Muscle layer of colon (tissue), 2 donors: Measurements from ENCODE around the gene ZNF804A.

Experiments
- H3K27ac ChIP-seq: one replicate; pipeline ENCODE4 v1.7.0; 2013; ENCODE audit warnings: low read depth, mild to moderate bottlenecking, low read length, moderate library complexity
- H3K27me3 ChIP-seq, 2 donors: one replicate each; pipeline ENCODE4 v1.7.0; 2013; ENCODE audit warnings: low read length in 2 of 2, mild to moderate bottlenecking in 2 of 2; ENCODE audit not compliant: insufficient read depth in 2 of 2, control insufficient read depth in 1 of 2
- H3K36me3 ChIP-seq: one replicate; pipeline ENCODE4 v1.7.0; 2013; ENCODE audit warnings: mild to moderate bottlenecking, low read length; ENCODE audit not compliant: insufficient read depth
- H3K4me1 ChIP-seq: one replicate; pipeline ENCODE4 v1.7.0; 2013; ENCODE audit warnings: mild to moderate bottlenecking, low read length; ENCODE audit not compliant: insufficient read depth
- H3K4me3 ChIP-seq, 2 donors: one replicate each; pipeline ENCODE4 v1.7.0; 2013; ENCODE audit warnings: low read length in 2 of 2, low read depth in 1 of 2, mild to moderate bottlenecking in 1 of 2, moderate library complexity in 1 of 2
- H3K9ac ChIP-seq: one replicate; pipeline ENCODE4 v1.7.0; 2013; ENCODE audit warnings: low read length
- H3K9me3 ChIP-seq: one replicate; pipeline ENCODE4 v1.7.0; 2013; ENCODE audit warnings: mild to moderate bottlenecking, low read length
- donor health status: abdominal sarcoma.
- donor health status: Adenocarcinoma of cecum.

Gene ZNF804A

DNA sequence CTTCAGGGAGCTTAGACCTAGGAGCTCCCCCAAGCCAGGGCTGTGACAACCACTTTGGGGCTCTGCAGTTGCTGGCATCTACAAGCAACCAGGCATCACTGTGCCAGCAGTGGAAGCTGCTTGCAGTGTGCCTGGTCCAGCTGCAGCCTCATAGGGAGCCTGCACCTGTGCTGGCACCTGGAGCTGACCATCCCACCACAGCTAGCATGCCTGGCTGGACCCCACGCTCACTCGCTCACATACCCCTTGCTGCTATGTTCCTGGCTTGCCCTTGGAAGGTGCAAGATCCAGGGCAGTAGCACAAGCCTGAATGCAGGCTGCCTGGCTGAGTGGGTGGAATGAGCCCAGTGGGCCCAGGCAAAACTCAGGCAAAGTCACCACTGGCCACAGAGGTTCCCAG lies 82.5 kb downstream of the ZNF804A start:
- Histone ChIP-seq H3K36me3 (no peaks in the 10 kb centered on the region), H3K9ac (no peak overlapping the region), H3K4me1 (no peaks in the 10 kb centered on the region), H3K27me3 (no peaks in the 10 kb centered on the region), H3K9me3 (no peaks in the 10 kb centered on the region), H3K27ac (no peak overlapping the region), H3K4me3 (no peak overlapping the region)

DNA sequence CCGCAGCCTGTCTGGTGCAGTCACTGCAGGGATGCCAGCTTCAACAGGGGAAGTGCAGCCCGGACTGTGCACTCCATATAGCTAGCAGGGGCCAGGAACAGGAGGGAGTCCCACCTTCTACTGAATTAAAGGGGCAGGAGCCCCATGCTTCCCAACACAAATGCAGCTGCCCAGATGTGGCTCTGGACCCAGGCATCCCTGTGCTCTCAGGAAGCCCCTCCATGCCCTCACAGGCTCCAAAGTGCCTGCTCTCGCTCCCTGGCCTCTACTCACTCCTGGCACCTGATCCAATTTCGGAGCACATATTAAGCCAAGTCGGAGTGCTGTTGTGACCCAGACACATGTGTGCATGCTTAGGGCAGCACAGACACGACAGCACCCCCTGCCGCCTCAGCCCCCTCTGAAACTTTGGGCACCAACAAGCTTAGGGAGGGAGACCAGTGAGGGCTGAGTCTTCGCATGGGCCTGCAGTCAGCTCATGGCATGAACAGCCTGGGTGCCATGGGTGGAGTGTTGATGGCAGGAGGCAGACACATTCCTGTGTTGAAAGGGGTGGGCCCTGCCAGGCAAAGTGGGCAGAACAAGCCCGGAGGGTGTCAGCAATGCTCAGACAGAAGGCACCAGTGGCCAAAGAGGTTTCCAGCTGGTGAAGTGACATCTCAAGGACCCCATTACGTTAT lies 83.5 kb downstream of the ZNF804A start:
- Histone ChIP-seq H3K27me3 (no peaks in the 10 kb centered on the region), H3K9ac (no peak overlapping the region), H3K4me1 (no peaks in the 10 kb centered on the region), H3K36me3 (no peaks in the 10 kb centered on the region), H3K27ac (no peak overlapping the region), H3K9me3 (no peaks in the 10 kb centered on the region), H3K4me3 (no peak overlapping the region)

GRCh38 chr2:184683911-184684310 lies 85.6 kb downstream of the ZNF804A start:
- H3K4me1 ChIP-seq, result no peaks in the 10 kb centered on the region
- H3K36me3 ChIP-seq, result no peaks in the 10 kb centered on the region
- no peaks in the 10 kb centered on the region for H3K27me3 ChIP-seq
- no peak overlapping the region for H3K27ac ChIP-seq
- no peak overlapping the region for H3K9ac ChIP-seq
- no peaks in the 10 kb centered on the region for H3K9me3 ChIP-seq
- no peak overlapping the region for H3K4me3 ChIP-seq

DNA sequence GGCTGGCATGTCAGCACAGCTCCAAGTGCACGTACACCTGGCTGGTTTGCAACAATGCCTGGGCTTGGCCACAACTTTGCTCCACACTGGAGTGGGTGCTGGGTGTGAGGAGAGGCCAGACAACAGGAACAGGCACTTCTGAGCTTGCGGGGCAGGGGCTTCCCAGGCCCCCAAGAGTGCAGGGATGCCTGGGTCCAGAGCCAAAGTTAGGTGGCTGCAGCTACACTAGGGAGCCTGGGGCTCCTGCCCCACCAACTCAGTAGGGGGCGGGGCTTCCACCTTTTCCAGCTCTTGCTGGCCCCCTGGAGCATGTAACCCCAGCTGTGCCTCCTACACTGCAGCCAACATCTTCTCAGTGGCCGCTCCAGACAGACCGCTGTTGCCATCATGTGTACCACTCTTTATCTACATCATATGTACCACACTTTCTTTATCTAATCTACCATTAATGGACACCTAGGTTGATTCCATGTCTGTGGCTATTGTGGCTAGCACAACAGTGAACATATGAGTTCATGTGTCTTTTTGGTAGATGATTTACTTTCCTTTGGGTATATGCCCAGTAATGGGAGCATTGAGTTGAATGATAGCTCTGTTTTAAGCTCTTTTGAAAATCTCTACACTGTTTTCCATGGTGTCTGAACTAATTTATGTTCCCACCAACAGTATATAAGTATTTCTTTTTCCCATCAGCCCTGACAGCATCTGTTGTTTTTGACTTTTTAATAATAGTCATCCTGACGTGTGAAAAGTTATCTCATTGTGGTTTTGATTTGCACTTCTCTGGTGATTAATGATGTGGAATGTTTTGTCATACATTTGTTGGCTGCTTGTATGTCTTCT lies 87.9 kb downstream of the ZNF804A start:
- H3K9ac ChIP-seq, result no peak overlapping the region

GRCh38 chr2:184689638-184690037 lies 91.3 kb downstream of the ZNF804A start:
- no peak overlapping the region for H3K4me3 ChIP-seq
- H3K27me3 ChIP-seq, result no peaks in the 10 kb centered on the region
- H3K4me1 ChIP-seq, result no peaks in the 10 kb centered on the region
- H3K27ac ChIP-seq, result no peak overlapping the region
- H3K9ac ChIP-seq, result no peak overlapping the region
- H3K36me3 ChIP-seq, result no peaks in the 10 kb centered on the region
- H3K9me3 ChIP-seq, result no peaks in the 10 kb centered on the region

More for the DNA sequence above, 87.9 kb downstream of the ZNF804A start:
- no peak overlapping the region for H3K27ac ChIP-seq
- H3K27me3 ChIP-seq, result no peaks in the 10 kb centered on the region
- no peak overlapping the region for H3K4me3 ChIP-seq
- H3K4me1 ChIP-seq, result no peaks in the 10 kb centered on the region
- no peaks in the 10 kb centered on the region for H3K36me3 ChIP-seq
- no peaks in the 10 kb centered on the region for H3K9me3 ChIP-seq

- Histone ChIP-seq H3K4me3 (no peak overlapping the region), H3K9me3 (no peaks in the 10 kb centered on the region), H3K9ac (no peak overlapping the region), H3K27ac (no peak overlapping the region), H3K36me3 (no peaks in the 10 kb centered on the region), H3K4me1 (no peaks in the 10 kb centered on the region), H3K27me3 (no peaks in the 10 kb centered on the region)
Measured at GRCh38 chr2:184692141-184692734, 93.9 kb downstream of the ZNF804A start.

- Histone ChIP-seq H3K4me1 (no peaks in the 10 kb centered on the region), H3K9me3 (no peaks in the 10 kb centered on the region), H3K36me3 (no peaks in the 10 kb centered on the region), H3K9ac (no peak overlapping the region), H3K4me3 (no peak overlapping the region), H3K27me3 (no peaks in the 10 kb centered on the region), H3K27ac (no peak overlapping the region)
Measured at GRCh38 chr2:184696644-184697043, 98.3 kb downstream of the ZNF804A start.

DNA sequence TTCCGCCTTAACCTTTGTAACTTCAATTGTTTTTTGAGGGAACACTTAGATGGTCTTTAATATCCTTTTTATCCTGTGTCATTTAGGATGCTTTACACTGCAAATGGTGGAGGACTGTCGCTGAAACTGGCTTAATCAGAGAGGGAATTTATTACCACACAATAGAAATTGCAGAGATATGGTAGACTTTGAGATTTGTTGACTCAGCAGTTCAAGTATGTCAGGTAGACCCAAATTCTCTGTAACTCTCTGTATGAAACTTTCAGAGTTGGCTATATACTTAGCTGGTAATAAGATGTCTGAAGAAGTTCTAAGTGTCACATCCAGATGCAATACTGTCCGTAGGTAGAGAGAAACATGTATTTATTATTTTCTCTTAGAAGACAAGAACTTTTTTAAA lies 100.1 kb downstream of the ZNF804A start:
- Histone ChIP-seq H3K27ac (no peak overlapping the region), H3K9me3 (no peaks in the 10 kb centered on the region), H3K9ac (no peak overlapping the region), H3K4me1 (no peaks in the 10 kb centered on the region), H3K4me3 (no peak overlapping the region), H3K27me3 (no peaks in the 10 kb centered on the region), H3K36me3 (no peaks in the 10 kb centered on the region)

- no peak overlapping the region for H3K4me3 ChIP-seq
- no peaks in the 10 kb centered on the region for H3K9me3 ChIP-seq
- H3K27ac ChIP-seq, result no peak overlapping the region
- no peak overlapping the region for H3K9ac ChIP-seq
- H3K36me3 ChIP-seq, result no peaks in the 10 kb centered on the region
- no peaks in the 10 kb centered on the region for H3K4me1 ChIP-seq
- H3K27me3 ChIP-seq, result no peaks in the 10 kb centered on the region
Measured at GRCh38 chr2:184721881-184722280, 123.6 kb downstream of the ZNF804A start.

DNA sequence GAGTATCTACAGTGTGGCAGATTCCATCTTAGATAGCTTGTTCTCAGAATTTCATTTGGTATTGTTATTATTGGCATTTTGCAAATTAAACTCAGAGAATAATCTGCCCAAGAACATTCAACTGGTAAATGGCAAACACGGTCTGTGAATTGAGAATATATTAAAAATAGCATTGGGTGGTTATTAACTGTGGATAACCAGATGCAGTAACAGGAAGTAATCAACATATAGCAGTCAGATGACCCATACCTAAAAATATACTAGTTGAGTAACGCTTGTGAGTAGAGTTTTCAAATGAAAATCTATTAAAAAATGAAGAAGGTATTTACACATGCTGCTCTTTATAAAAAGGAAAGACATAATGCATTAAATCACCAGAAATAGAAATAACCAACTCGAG lies 129.5 kb downstream of the ZNF804A start:
- Histone ChIP-seq H3K9ac (no peak overlapping the region), H3K4me1 (no peaks in the 10 kb centered on the region), H3K4me3 (no peak overlapping the region), H3K9me3 (no peaks in the 10 kb centered on the region), H3K27me3 (no peaks in the 10 kb centered on the region), H3K36me3 (no peaks in the 10 kb centered on the region), H3K27ac (no peak overlapping the region)

- no peak overlapping the region for H3K9ac ChIP-seq
- no peaks in the 10 kb centered on the region for H3K27me3 ChIP-seq
Measured at GRCh38 chr2:184728411-184728810, 130.1 kb downstream of the ZNF804A start.

More at GRCh38 chr2:184728411-184728810, 130.1 kb downstream of the ZNF804A start:
- H3K4me1 ChIP-seq, result no peaks in the 10 kb centered on the region
- H3K9me3 ChIP-seq, result no peaks in the 10 kb centered on the region
- no peak overlapping the region for H3K27ac ChIP-seq
- no peaks in the 10 kb centered on the region for H3K36me3 ChIP-seq
- no peak overlapping the region for H3K4me3 ChIP-seq
